PC-3 (cell line): ENCODE results near the gene DGKI. TPM values are rescaled to one million over a fixed set of nuclear protein-coding genes. Genes with fewer than 3 reads are reported as not detected.
"Not testable (repeated sequence)": the region's sequence is repeated elsewhere in the genome, so short reads cannot be mapped to it uniquely, and the experiment has no call there.

Source experiments
- ATAC-seq: fragments of 200-7000 bp; cut with Tn5 transposase; 2 replicates; pipeline ENCODE4 v1.9.1; 2020; ENCODE audit warnings: mild to moderate bottlenecking, moderate library complexity
- BruUV-seq: library from RNA; stranded (reverse); fragments of 400-500 nt; replicated peaks from 2 replicates; lab custom pipeline; 2021; lab: Mats Ljungman, UMichigan
- CTCF ChIA-PET: fragments of 300-600 bp; sonication (Branson Sonifier 250); formaldehyde crosslinking; loops from one replicate; lab custom pipeline; 2022; ENCODE audit warnings: antibody characterized with exemption; lab: Charles Lee
- POLR2A ChIA-PET: fragments of 300-600 bp; sonication (Branson Sonifier 250); formaldehyde crosslinking; loops from one replicate; lab custom pipeline; 2022; ENCODE audit warnings: antibody characterized with exemption; ENCODE audit not compliant: unreplicated experiment; lab: Charles Lee
- DNase-seq: peaks from one replicate; pipeline ENCODE4 v3.0.0-alpha.2; 2015
- H2AFZ ChIP-seq: fragments of 300-600 bp; sonication (generic); 2 replicates; pipeline ENCODE4 v1.6.0; 2016; ENCODE audit warnings: antibody characterized with exemption, low read length
- H3F3A ChIP-seq: fragments of 300-600 bp; sonication (generic); one replicate; pipeline ENCODE4 v1.6.0; 2017; ENCODE audit warnings: antibody characterized with exemption, low read length, control low read depth, mild to moderate bottlenecking; ENCODE audit not compliant: unreplicated experiment
- H3K27ac ChIP-seq: fragments of 300-600 bp; sonication (generic); 2 replicates; pipeline ENCODE4 v1.5.1; 2016; ENCODE audit warnings: mild to moderate bottlenecking, low read length
- H3K27me3 ChIP-seq: fragments of 300-600 bp; sonication (generic); 2 replicates; pipeline ENCODE4 v1.6.1; 2016; ENCODE audit warnings: low read length, mixed read lengths
- H3K36me3 ChIP-seq: fragments of 300-600 bp; sonication (generic); 2 replicates; pipeline ENCODE4 v1.6.1; 2016; ENCODE audit warnings: low read depth, mixed run types, low read length, mixed read lengths
- H3K4me1 ChIP-seq: fragments of 300-600 bp; sonication (generic); 2 replicates; pipeline ENCODE4 v1.5.1; 2016; ENCODE audit warnings: low read length; ENCODE audit not compliant: insufficient read depth
- H3K4me2 ChIP-seq: fragments of 300-600 bp; sonication (generic); 2 replicates; pipeline ENCODE4 v1.6.0; 2016; ENCODE audit warnings: low read length
- H3K4me3 ChIP-seq: fragments of 300-600 bp; sonication (generic); 2 replicates; pipeline ENCODE4 v1.5.1; 2016; ENCODE audit warnings: mild to moderate bottlenecking, low read length, mixed read lengths
- H3K79me2 ChIP-seq: fragments of 300-600 bp; sonication (generic); 2 replicates; pipeline ENCODE4 v1.6.1; 2017; ENCODE audit warnings: low read length, mixed read lengths
- H3K9ac ChIP-seq: fragments of 300-600 bp; sonication (generic); 2 replicates; pipeline ENCODE4 v1.6.0; 2016; ENCODE audit warnings: mild to moderate bottlenecking, low read length
- H3K9me2 ChIP-seq: fragments of 300-600 bp; sonication (generic); replicated peaks from 2 replicates; pipeline ENCODE4 v1.6.1; 2016; ENCODE audit warnings: mixed run types, low read length, mixed read lengths
- H3K9me3 ChIP-seq: fragments of 300-600 bp; sonication (generic); 2 replicates; pipeline ENCODE4 v1.6.1; 2016; ENCODE audit warnings: low read length, mixed read lengths
- H4K20me1 ChIP-seq: fragments of 300-600 bp; sonication (generic); 2 replicates; pipeline ENCODE4 v1.6.1; 2016; ENCODE audit warnings: low read length, mixed read lengths
- CTCF ChIP-seq: fragments of 300-600 bp; sonication (generic); conservative IDR thresholded peaks from 2 replicates; pipeline ENCODE4 v1.5.1; 2017; ENCODE audit warnings: antibody characterized with exemption, low read depth, mild to moderate bottlenecking, low read length
- EZH2 ChIP-seq: fragments of 300-600 bp; sonication (generic); IDR thresholded peaks from one replicate; pipeline ENCODE4 v1.6.1; 2017; ENCODE audit warnings: antibody characterized with exemption, mild to moderate bottlenecking, low read length; ENCODE audit not compliant: unreplicated experiment
- EZH2phosphoT487 ChIP-seq: fragments of 300-600 bp; sonication (generic); IDR thresholded peaks from 2 replicates; pipeline ENCODE4 v1.6.1; 2018; ENCODE audit warnings: mild to moderate bottlenecking, antibody characterized with exemption, low read length, borderline replicate concordance
- intact Hi-C: fragments of 100-400 bp; cut with micrococcal nuclease; formaldehyde crosslinking; loops from 2 replicates; pipeline ENCODE4 v1.9.0; 2023
- total RNA-seq: library from RNA; depleted of rRNA; stranded (reverse); fragments of >200 nt; gene quantifications from 2 replicates; pipeline ENCODE4 v1.2.3, GENCODE V29; 2014

DGKI gene
- total RNA-seq, 1 experiment from 2014 or later, result not detected

- no peak for TF ChIP-seq CTCF
- TF ChIP-seq EZH2phosphoT487, result no peak
- TF ChIP-seq EZH2, result no peak
- H3K27ac ChIP-seq, result no peak overlapping the region
- H3K9me3 ChIP-seq, result no peaks in the 10 kb centered on the region
- H3K4me3 ChIP-seq, result no peak overlapping the region
- no peaks in the 10 kb centered on the region for H4K20me1 ChIP-seq
- H3K9me2 ChIP-seq, result no peaks in the 10 kb centered on the region
- peaks cover 78% of the 10 kb centered on the region for H3K27me3 ChIP-seq
- no TSS peak for BruUV-seq
- H2AFZ ChIP-seq, result no peak overlapping the region
- POLR2A ChIA-PET, result no interaction called here
- ATAC-seq, result no peak
- no peak overlapping the region for H3K4me2 ChIP-seq
- no peak for DNase-seq
- no peaks in the 10 kb centered on the region for H3K4me1 ChIP-seq
- no peak overlapping the region for H3K9ac ChIP-seq
- no peaks in the 10 kb centered on the region for H3K36me3 ChIP-seq
- H3K79me2 ChIP-seq, result no peaks in the 10 kb centered on the region
- no peaks in the 10 kb centered on the region for H3F3A ChIP-seq
- intact Hi-C loops, result no loop called here
- CTCF ChIA-PET, result no interaction called here
These were observed 131.2 kb downstream of the DGKI start for GRCh38 chr7:137715533-137715932.

DNA sequence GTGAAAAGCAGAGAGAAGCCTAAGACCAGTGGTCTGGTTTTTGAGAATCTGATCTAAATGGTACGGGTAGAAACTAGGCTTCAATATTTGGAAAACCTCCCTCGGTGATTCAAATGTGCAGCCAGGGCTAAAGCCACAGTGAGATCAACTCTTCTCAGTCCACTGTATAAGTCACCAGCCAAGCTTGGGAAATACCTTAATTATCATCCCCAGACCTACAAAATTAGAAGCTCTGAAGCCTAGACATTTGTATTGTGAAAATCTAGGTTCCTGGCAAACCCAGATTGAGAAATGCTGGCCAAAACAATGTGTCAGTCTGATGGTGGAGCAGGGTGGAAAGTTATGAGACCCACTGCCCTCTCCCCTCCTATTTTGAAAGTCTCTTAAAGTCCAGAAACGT, 131.7 kb downstream of the DGKI start:
- no peaks in the 10 kb centered on the region for H3K9me3 ChIP-seq
- POLR2A ChIA-PET, result no interaction called here
- H3K4me3 ChIP-seq, result no peak overlapping the region
- H3K79me2 ChIP-seq, result no peaks in the 10 kb centered on the region
- H3F3A ChIP-seq, result no peaks in the 10 kb centered on the region
- no peak overlapping the region for H2AFZ ChIP-seq
- H3K4me2 ChIP-seq, result no peak overlapping the region
- no peak for DNase-seq
- no peaks in the 10 kb centered on the region for H3K4me1 ChIP-seq
- BruUV-seq, result no TSS peak
- H3K27ac ChIP-seq, result no peak overlapping the region
- CTCF ChIA-PET, result no interaction called here
- H3K9me2 ChIP-seq, result no peaks in the 10 kb centered on the region
- no peak for ATAC-seq
- intact Hi-C loops, result no loop called here
- no peaks in the 10 kb centered on the region for H3K36me3 ChIP-seq
- TF ChIP-seq CTCF, result no peak
- no peak for TF ChIP-seq EZH2phosphoT487
- TF ChIP-seq EZH2, result no peak
- peaks cover 79% of the 10 kb centered on the region for H3K27me3 ChIP-seq
- no peak overlapping the region for H3K9ac ChIP-seq
- H4K20me1 ChIP-seq, result no peaks in the 10 kb centered on the region

GRCh38 chr7:137706330-137706729, 140.4 kb downstream of the DGKI start:
- H3K36me3 ChIP-seq, H3K79me2 ChIP-seq, H3K4me3 ChIP-seq, H3K9me3 ChIP-seq, H3K9me2 ChIP-seq, H3K27ac ChIP-seq, ATAC-seq, H3K4me2 ChIP-seq, H4K20me1 ChIP-seq, H2AFZ ChIP-seq, POLR2A ChIA-PET, H3K27me3 ChIP-seq, intact Hi-C loops, DNase-seq, H3F3A ChIP-seq, H3K9ac ChIP-seq, BruUV-seq, H3K4me1 ChIP-seq: not testable (repeated sequence)
- CTCF ChIA-PET, result interaction anchor here (0.7 kb wide), 1 partner anchor 247 kb away, joined by 4 read pairs; no protein-coding TSS in a partner anchor
